Central memory CD8-positive, alpha-beta T cell (primary cell): ENCODE measurements around the gene TNFAIP8L1.
"Not testable (repeated sequence)": the region's sequence is repeated elsewhere in the genome, so short reads cannot be mapped to it uniquely, and the experiment has no call there.

ENCODE experiments used
- ATAC-seq: fragments of 150-1000 bp; cut with Tn5 transposase; replicated peaks from 2 replicates; pipeline ENCODE4 v1.10.0; 2022; ENCODE audit warnings: mild to moderate bottlenecking, moderate FRiP score, moderate number of reproducible peaks; ENCODE audit not compliant: poor library complexity, severe bottlenecking; ENCODE audit errors: extremely low read depth
- DNase-seq, 2 donors: peaks; one replicate each; pipeline ENCODE4 v3.0.0; 2021; ENCODE audit warnings: low spot score in 2 of 2
- H3K27ac Mint-ChIP-seq: one replicate; pipeline ENCODE4 v1.8.0; 2022; ENCODE audit warnings: low read depth, mild to moderate bottlenecking, moderate library complexity, mixed read lengths
- H3K27me3 Mint-ChIP-seq: one replicate; pipeline ENCODE4 v1.8.0; 2022; ENCODE audit warnings: mixed read lengths
- H3K36me3 Mint-ChIP-seq: one replicate; pipeline ENCODE4 v1.8.0; 2022; ENCODE audit warnings: mild to moderate bottlenecking, moderate library complexity, mixed read lengths; ENCODE audit not compliant: insufficient read depth
- H3K4me1 Mint-ChIP-seq: one replicate; pipeline ENCODE4 v1.8.0; 2022; ENCODE audit warnings: mixed read lengths
- H3K4me3 Mint-ChIP-seq: one replicate; pipeline ENCODE4 v1.8.0; 2022; ENCODE audit warnings: mild to moderate bottlenecking, moderate library complexity, mixed read lengths
- H3K9me3 Mint-ChIP-seq: one replicate; pipeline ENCODE4 v1.8.0; 2022; ENCODE audit warnings: mixed read lengths

Gene TNFAIP8L1

GRCh38 chr19:4678881-4679790, 39.8 kb downstream of the TNFAIP8L1 start:
- H3K4me3 Mint-ChIP-seq: no peak overlapping the region

GRCh38 chr19:4680021-4680420, 40.7 kb downstream of the TNFAIP8L1 start:
- H3K4me3 Mint-ChIP-seq, H3K9me3 Mint-ChIP-seq, H3K27me3 Mint-ChIP-seq, ATAC-seq, H3K4me1 Mint-ChIP-seq, DNase-seq, H3K27ac Mint-ChIP-seq: not testable (repeated sequence)
- H3K36me3 Mint-ChIP-seq: peaks cover 32% of the 10 kb centered on the region

More at GRCh38 chr19:4678881-4679790, 39.8 kb downstream of the TNFAIP8L1 start:
- ATAC-seq (no peak), DNase-seq (no peak)
- Mint-ChIP-seq H3K36me3 (peaks cover 28% of the 10 kb centered on the region), H3K4me1 (no peaks in the 10 kb centered on the region), H3K27me3 (no peaks in the 10 kb centered on the region), H3K9me3 (no peaks in the 10 kb centered on the region), H3K27ac (no peak overlapping the region)

- no peak overlapping the region for H3K4me3 Mint-ChIP-seq
- no peaks in the 10 kb centered on the region for H3K27me3 Mint-ChIP-seq
- H3K27ac Mint-ChIP-seq: peak overlapping the region; percentile 49
- DNase-seq (no peak), ATAC-seq (no peak)
- no peaks in the 10 kb centered on the region for H3K4me1 Mint-ChIP-seq
- no peaks in the 10 kb centered on the region for H3K9me3 Mint-ChIP-seq
- peaks cover 40% of the 10 kb centered on the region for H3K36me3 Mint-ChIP-seq
These were observed 43.3 kb downstream of the TNFAIP8L1 start for GRCh38 chr19:4682417-4683200.

GRCh38 chr19:4684312-4685095, 45.2 kb downstream of the TNFAIP8L1 start:
- ATAC-seq: no peak

GRCh38 chr19:4686700-4687099, 47.4 kb downstream of the TNFAIP8L1 start:
- Mint-ChIP-seq H3K4me3 (no peak overlapping the region), H3K36me3 (peaks cover 30% of the 10 kb centered on the region), H3K4me1 (no peaks in the 10 kb centered on the region), H3K9me3 (no peaks in the 10 kb centered on the region), H3K27ac (no peak overlapping the region), H3K27me3 (no peaks in the 10 kb centered on the region)
- ATAC-seq (no peak), DNase-seq (no peak)

More at GRCh38 chr19:4684312-4685095, 45.2 kb downstream of the TNFAIP8L1 start:
- H3K27ac Mint-ChIP-seq: no peak overlapping the region
- H3K4me3 Mint-ChIP-seq: no peak overlapping the region
- H3K9me3 Mint-ChIP-seq: no peaks in the 10 kb centered on the region
- H3K4me1 Mint-ChIP-seq: no peaks in the 10 kb centered on the region
- H3K27me3 Mint-ChIP-seq: no peaks in the 10 kb centered on the region
- no peak for DNase-seq
- peaks cover 36% of the 10 kb centered on the region for H3K36me3 Mint-ChIP-seq

GRCh38 chr19:4687396-4687795, 48.1 kb downstream of the TNFAIP8L1 start:
- Mint-ChIP-seq H3K4me3 (no peak overlapping the region), H3K9me3 (no peaks in the 10 kb centered on the region), H3K36me3 (peaks cover 36% of the 10 kb centered on the region), H3K27me3 (no peaks in the 10 kb centered on the region), H3K27ac (no peak overlapping the region), H3K4me1 (no peaks in the 10 kb centered on the region)
- DNase-seq (no peak), ATAC-seq (no peak)

- H3K27me3 Mint-ChIP-seq: no peaks in the 10 kb centered on the region
- no peaks in the 10 kb centered on the region for H3K4me1 Mint-ChIP-seq
- no peak overlapping the region for H3K27ac Mint-ChIP-seq
- peaks cover 40% of the 10 kb centered on the region for H3K36me3 Mint-ChIP-seq
- ATAC-seq (no peak), DNase-seq (no peak)
- H3K4me3 Mint-ChIP-seq: no peak overlapping the region
- H3K9me3 Mint-ChIP-seq: no peaks in the 10 kb centered on the region
These were observed 49.3 kb downstream of the TNFAIP8L1 start for GRCh38 chr19:4688587-4688986.

GRCh38 chr19:4689403-4689802, 50.1 kb downstream of the TNFAIP8L1 start:
- ATAC-seq (no peak), DNase-seq (no peak)
- H3K4me1 Mint-ChIP-seq: peaks cover 4% of the 10 kb centered on the region
- H3K27ac Mint-ChIP-seq: no peak overlapping the region
- H3K36me3 Mint-ChIP-seq: peaks cover 33% of the 10 kb centered on the region
- H3K9me3 Mint-ChIP-seq: no peaks in the 10 kb centered on the region
- no peak overlapping the region for H3K4me3 Mint-ChIP-seq
- H3K27me3 Mint-ChIP-seq: no peaks in the 10 kb centered on the region

GRCh38 chr19:4690361-4690760, 51.0 kb downstream of the TNFAIP8L1 start:
- peaks cover 33% of the 10 kb centered on the region for H3K36me3 Mint-ChIP-seq

GRCh38 chr19:4691373-4691772, 52.1 kb downstream of the TNFAIP8L1 start:
- ATAC-seq (no peak), DNase-seq (no peak)
- H3K27ac Mint-ChIP-seq: no peak overlapping the region
- H3K9me3 Mint-ChIP-seq: no peaks in the 10 kb centered on the region
- H3K36me3 Mint-ChIP-seq: peaks cover 34% of the 10 kb centered on the region
- H3K4me1 Mint-ChIP-seq: peaks cover 4% of the 10 kb centered on the region
- H3K4me3 Mint-ChIP-seq: no peak overlapping the region
- no peaks in the 10 kb centered on the region for H3K27me3 Mint-ChIP-seq

More at GRCh38 chr19:4690361-4690760, 51.0 kb downstream of the TNFAIP8L1 start:
- H3K9me3 Mint-ChIP-seq: no peaks in the 10 kb centered on the region
- no peak for ATAC-seq
- peak overlapping the region; percentile 6 for H3K27ac Mint-ChIP-seq
- H3K4me1 Mint-ChIP-seq: peaks cover 4% of the 10 kb centered on the region
- no peak for DNase-seq
- no peak overlapping the region for H3K4me3 Mint-ChIP-seq
- no peaks in the 10 kb centered on the region for H3K27me3 Mint-ChIP-seq

- Mint-ChIP-seq H3K9me3 (no peaks in the 10 kb centered on the region), H3K36me3 (peaks cover 31% of the 10 kb centered on the region), H3K4me1 (peaks cover 4% of the 10 kb centered on the region), H3K27ac (no peak overlapping the region), H3K4me3 (no peak overlapping the region), H3K27me3 (no peaks in the 10 kb centered on the region)
- DNase-seq (no peak), ATAC-seq (no peak)
These were observed 53.1 kb downstream of the TNFAIP8L1 start for GRCh38 chr19:4692251-4693077.

- H3K27ac Mint-ChIP-seq: no peak overlapping the region
- ATAC-seq (no peak), DNase-seq (no peak)
- H3K4me1 Mint-ChIP-seq: peaks cover 4% of the 10 kb centered on the region
- no peak overlapping the region for H3K4me3 Mint-ChIP-seq
- no peaks in the 10 kb centered on the region for H3K27me3 Mint-ChIP-seq
- no peaks in the 10 kb centered on the region for H3K9me3 Mint-ChIP-seq
- H3K36me3 Mint-ChIP-seq: peaks cover 31% of the 10 kb centered on the region
These were observed 53.7 kb downstream of the TNFAIP8L1 start for GRCh38 chr19:4693078-4693350.
